ENCODE data around the gene AGTR1. TPM values are rescaled to one million over a fixed set of nuclear protein-coding genes. Genes with fewer than 3 reads are reported as not detected.

AGTR1 gene
- total and polyA plus RNA-seq, 2 donors (not counting 3 experiments of a cell fraction or from before 2014, with no cell fraction given), result not detected

DNA sequence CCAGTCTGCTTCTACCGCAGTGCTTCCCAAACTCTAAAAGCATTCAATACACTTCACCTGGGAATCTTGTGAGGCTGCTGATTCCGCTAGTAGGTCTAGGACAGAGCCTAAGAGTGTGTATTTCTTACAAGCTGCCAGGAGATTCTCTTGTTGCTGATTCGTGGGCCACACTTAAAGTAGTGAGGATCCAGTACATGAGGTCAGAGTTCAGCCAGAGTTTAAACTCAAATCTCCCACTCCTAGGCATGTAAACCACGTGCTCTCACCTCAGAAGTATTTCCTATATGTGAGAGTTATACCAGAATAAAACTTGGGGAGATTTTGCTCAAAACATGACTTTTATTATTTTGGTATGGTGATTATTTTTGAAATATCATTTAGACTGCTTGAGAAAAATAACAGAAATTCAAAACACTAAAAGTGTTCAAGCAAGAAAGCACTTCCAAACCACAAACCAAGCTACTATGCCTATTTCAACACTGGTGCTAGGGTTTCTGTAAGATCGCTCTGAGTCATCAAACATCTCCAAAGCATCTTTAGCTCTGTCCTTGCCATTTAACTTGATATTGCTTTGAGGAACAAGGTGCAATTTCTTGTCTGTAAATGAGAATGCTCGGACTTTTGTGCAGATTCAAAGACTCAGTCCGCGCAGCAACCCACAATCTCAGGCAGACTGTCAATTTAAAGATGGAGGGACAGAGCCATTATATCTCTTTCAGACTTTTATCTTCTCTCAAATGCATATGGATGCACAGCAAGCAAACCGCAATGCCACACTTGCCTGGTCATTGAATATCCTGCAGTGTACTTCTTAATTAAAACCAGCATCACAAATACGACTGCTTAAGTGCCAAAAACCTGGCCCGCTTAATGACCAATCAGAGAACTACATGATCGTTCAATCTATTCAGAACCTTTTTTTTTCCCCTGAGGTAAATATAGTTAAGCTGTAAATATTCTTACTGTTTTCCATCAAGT, 59.8 kb downstream of the AGTR1 start:
- Histone ChIP-seq H3K4me2 (ENCODE audit: insufficient read depth, low read length) (no peak overlapping the region), H3K4me3 (replicated peaks in 1 of 3; ENCODE audit: insufficient read depth in 1 of 3, low read depth in 1 of 3, low read length in 3 of 3) (no peak overlapping the region), H3K36me3 (ENCODE audit: control insufficient read depth in 2 of 2, extremely low read depth in 1 of 2, insufficient read depth in 2 of 2, low read length in 2 of 2) (no peaks in the 10 kb centered on the region), H3K27ac (ENCODE audit: insufficient read depth, low read depth, low read length) (no peak overlapping the region), H4K20me1 (replicated peaks; ENCODE audit: control insufficient read depth, extremely low read depth, insufficient read depth, low read length) (no peaks in the 10 kb centered on the region), H3K9ac (replicated peaks; ENCODE audit: extremely low read depth, insufficient read depth, low read length) (no peak overlapping the region), H3K4me1 (ENCODE audit: control insufficient read depth, extremely low read depth, insufficient read depth, low read length) (no peaks in the 10 kb centered on the region), H3K27me3 (ENCODE audit: control insufficient read depth in 2 of 2, insufficient read depth in 2 of 2, low read length in 2 of 2) (no peaks in the 10 kb centered on the region), H3K9me3 (replicated peaks; ENCODE audit: control insufficient read depth, insufficient read depth, low read length) (no peaks in the 10 kb centered on the region), H3K79me2 (ENCODE audit: control insufficient read depth, insufficient read depth, low read length) (no peaks in the 10 kb centered on the region), H3K9me1 (replicated peaks; ENCODE audit: control insufficient read depth, extremely low read depth, insufficient read depth, low read length) (no peaks in the 10 kb centered on the region), H2AFZ (ENCODE audit: low read depth, low read length) (no peak overlapping the region)
- intact Hi-C loops (cut with micrococcal nuclease), result no loop called here
- TF ChIP-seq JUN (IDR thresholded peaks at IDR 0.05; ENCODE audit: borderline replicate concordance, insufficient read depth, insufficient read length, low read depth), result no peak
- TF ChIP-seq POLR2A (IDR thresholded peaks at IDR 0.05; ENCODE audit: low read depth, low read length), result no peak
- no peak for TF ChIP-seq MYC (IDR thresholded peaks at IDR 0.05; ENCODE audit: low read depth, low read length)
- TF ChIP-seq, protein P1, sequence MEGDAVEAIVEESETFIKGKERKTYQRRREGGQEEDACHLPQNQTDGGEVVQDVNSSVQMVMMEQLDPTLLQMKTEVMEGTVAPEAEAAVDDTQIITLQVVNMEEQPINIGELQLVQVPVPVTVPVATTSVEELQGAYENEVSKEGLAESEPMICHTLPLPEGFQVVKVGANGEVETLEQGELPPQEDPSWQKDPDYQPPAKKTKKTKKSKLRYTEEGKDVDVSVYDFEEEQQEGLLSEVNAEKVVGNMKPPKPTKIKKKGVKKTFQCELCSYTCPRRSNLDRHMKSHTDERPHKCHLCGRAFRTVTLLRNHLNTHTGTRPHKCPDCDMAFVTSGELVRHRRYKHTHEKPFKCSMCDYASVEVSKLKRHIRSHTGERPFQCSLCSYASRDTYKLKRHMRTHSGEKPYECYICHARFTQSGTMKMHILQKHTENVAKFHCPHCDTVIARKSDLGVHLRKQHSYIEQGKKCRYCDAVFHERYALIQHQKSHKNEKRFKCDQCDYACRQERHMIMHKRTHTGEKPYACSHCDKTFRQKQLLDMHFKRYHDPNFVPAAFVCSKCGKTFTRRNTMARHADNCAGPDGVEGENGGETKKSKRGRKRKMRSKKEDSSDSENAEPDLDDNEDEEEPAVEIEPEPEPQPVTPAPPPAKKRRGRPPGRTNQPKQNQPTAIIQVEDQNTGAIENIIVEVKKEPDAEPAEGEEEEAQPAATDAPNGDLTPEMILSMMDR (IDR thresholded peaks at IDR 0.05; ENCODE audit: extremely low read depth in 1 of 2, insufficient read depth in 1 of 2, low read depth in 1 of 2, low read length in 2 of 2), result no peak
- TF ChIP-seq, protein P2, sequence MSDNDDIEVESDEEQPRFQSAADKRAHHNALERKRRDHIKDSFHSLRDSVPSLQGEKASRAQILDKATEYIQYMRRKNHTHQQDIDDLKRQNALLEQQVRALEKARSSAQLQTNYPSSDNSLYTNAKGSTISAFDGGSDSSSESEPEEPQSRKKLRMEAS (IDR thresholded peaks at IDR 0.05; ENCODE audit: insufficient read depth, insufficient read length), result no peak
- TF ChIP-seq POLR2AphosphoS5 (IDR thresholded peaks at IDR 0.05; ENCODE audit: insufficient read depth, low read depth, low read length), result no peak
- TF ChIP-seq FOS (IDR thresholded peaks at IDR 0.05; ENCODE audit: borderline replicate concordance, insufficient read depth, low read length), result no peak
- TF ChIP-seq GATA2 (IDR thresholded peaks at IDR 0.05; ENCODE audit: insufficient read depth, insufficient read length, low read depth, low read length), result no peak
- no peak for TF ChIP-seq EZH2 (IDR thresholded peaks at IDR 0.05; ENCODE audit: borderline replicate concordance, low read depth, low read length, severe bottlenecking)
- ChIA-PET CTCF (interaction anchor here (1.2 kb wide), 1 partner anchor 13 kb away, joined by 3 read pairs; no protein-coding TSS in a partner anchor), POLR2A (no interaction called here)
- dilution Hi-C loops (cut with MboI; ENCODE audit: extremely low pct_ligation_motif_present, low sequenced_read_pairs), result no loop called here
- no peak for DNase-seq (ENCODE audit: low read depth, low spot score)
- no TSS peak for BruUV-seq (replicated peaks)
- peak; percentile 15 for FAIRE-seq

Data from endothelial cell of umbilical vein (primary cell).